HL-60 (cell line): Measurements from ENCODE around the gene IFIT2.

Experiments
- POLR2AphosphoS5 ChIP-seq: IDR thresholded peaks from 2 replicates; pipeline ENCODE4 v1.6.1; 2012; ENCODE audit warnings: low read depth
- SPI1 ChIP-seq: IDR thresholded peaks from 2 replicates; pipeline ENCODE4 v1.6.1; 2012; ENCODE audit warnings: low read depth, mild to moderate bottlenecking, borderline replicate concordance
- TF ChIP-seq, protein P1 (sequence below): IDR thresholded peaks from one replicate; pipeline ENCODE4 v1.5.1; 2011; ENCODE audit warnings: low read length, control low read depth, inconsistent platforms; ENCODE audit not compliant: insufficient read depth
- TF ChIP-seq, protein P2 (sequence below): IDR thresholded peaks from 2 replicates; pipeline ENCODE4 v1.6.1; 2012; ENCODE audit warnings: low read depth; ENCODE audit not compliant: insufficient replicate concordance

DNA sequence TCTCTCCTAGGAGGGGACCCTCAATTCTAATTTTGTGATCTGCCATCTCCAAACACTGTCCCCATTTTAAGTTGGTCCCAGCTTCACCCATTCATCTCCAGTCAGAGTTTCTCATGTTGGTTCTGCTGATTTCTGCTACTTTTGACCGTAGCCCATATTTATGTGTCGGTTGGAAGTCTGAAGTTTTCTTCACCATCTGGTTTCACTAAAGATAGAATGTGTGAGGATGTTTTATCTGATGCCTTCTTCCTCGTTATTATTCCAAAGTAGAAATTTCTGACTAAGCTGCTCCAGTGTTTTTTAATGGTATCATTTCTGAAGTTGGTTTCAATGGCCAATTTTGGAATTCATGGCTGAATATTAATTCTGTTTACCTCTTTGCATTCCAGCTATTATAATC is 21.3 kb upstream of the IFIT2 start:
- TF ChIP-seq, protein P1, sequence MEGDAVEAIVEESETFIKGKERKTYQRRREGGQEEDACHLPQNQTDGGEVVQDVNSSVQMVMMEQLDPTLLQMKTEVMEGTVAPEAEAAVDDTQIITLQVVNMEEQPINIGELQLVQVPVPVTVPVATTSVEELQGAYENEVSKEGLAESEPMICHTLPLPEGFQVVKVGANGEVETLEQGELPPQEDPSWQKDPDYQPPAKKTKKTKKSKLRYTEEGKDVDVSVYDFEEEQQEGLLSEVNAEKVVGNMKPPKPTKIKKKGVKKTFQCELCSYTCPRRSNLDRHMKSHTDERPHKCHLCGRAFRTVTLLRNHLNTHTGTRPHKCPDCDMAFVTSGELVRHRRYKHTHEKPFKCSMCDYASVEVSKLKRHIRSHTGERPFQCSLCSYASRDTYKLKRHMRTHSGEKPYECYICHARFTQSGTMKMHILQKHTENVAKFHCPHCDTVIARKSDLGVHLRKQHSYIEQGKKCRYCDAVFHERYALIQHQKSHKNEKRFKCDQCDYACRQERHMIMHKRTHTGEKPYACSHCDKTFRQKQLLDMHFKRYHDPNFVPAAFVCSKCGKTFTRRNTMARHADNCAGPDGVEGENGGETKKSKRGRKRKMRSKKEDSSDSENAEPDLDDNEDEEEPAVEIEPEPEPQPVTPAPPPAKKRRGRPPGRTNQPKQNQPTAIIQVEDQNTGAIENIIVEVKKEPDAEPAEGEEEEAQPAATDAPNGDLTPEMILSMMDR: no peak
- TF ChIP-seq, protein P2, sequence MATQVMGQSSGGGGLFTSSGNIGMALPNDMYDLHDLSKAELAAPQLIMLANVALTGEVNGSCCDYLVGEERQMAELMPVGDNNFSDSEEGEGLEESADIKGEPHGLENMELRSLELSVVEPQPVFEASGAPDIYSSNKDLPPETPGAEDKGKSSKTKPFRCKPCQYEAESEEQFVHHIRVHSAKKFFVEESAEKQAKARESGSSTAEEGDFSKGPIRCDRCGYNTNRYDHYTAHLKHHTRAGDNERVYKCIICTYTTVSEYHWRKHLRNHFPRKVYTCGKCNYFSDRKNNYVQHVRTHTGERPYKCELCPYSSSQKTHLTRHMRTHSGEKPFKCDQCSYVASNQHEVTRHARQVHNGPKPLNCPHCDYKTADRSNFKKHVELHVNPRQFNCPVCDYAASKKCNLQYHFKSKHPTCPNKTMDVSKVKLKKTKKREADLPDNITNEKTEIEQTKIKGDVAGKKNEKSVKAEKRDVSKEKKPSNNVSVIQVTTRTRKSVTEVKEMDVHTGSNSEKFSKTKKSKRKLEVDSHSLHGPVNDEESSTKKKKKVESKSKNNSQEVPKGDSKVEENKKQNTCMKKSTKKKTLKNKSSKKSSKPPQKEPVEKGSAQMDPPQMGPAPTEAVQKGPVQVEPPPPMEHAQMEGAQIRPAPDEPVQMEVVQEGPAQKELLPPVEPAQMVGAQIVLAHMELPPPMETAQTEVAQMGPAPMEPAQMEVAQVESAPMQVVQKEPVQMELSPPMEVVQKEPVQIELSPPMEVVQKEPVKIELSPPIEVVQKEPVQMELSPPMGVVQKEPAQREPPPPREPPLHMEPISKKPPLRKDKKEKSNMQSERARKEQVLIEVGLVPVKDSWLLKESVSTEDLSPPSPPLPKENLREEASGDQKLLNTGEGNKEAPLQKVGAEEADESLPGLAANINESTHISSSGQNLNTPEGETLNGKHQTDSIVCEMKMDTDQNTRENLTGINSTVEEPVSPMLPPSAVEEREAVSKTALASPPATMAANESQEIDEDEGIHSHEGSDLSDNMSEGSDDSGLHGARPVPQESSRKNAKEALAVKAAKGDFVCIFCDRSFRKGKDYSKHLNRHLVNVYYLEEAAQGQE: no peak
- TF ChIP-seq SPI1 (no peak), POLR2AphosphoS5 (no peak)
